Measurements from ENCODE around the gene CDS2.
"Not testable (repeated sequence)": the region's sequence is repeated elsewhere in the genome, so short reads cannot be mapped to it uniquely, and the experiment has no call there.

Gene CDS2

DNA sequence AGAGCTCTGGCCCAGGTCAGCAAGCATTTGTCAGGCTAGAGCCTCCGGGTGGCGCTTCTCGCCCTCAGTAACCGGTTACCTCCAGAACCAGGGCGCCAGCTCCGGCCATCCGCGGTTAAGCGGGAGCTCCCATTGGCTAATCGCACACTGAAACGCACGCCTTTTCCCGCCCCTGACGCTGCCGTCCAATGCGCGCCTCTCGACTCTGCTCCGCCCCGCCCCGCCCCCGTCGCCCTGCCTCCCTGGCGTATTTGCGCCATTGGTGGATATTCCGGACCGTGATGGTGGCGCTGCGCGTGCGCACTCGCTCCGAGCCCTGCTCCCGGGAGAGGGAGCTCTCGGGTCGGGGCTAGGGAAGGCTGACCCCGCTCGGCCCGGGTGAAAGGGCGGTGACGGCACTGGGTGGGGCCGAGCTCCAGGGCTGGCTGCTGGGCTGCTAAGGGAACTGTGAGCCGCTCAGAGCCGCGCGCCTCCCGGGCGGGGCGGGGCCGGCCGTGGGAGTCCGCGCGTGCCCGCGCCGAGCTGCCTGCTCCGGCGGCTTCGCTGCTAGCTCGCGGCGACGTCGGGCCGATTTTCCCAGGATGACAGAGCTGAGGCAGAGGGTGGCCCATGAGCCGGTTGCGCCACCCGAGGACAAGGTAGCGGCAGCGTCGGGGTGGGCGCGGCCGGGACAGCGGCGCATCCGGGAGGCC lies at the start of gene CDS2:
CDS2 (plus strand) TSS at position 497 of the 692 bp plus-strand sequence; CDS start at position 582, 85 bp downstream.
- DNase-seq = peak; percentile 99

DNA sequence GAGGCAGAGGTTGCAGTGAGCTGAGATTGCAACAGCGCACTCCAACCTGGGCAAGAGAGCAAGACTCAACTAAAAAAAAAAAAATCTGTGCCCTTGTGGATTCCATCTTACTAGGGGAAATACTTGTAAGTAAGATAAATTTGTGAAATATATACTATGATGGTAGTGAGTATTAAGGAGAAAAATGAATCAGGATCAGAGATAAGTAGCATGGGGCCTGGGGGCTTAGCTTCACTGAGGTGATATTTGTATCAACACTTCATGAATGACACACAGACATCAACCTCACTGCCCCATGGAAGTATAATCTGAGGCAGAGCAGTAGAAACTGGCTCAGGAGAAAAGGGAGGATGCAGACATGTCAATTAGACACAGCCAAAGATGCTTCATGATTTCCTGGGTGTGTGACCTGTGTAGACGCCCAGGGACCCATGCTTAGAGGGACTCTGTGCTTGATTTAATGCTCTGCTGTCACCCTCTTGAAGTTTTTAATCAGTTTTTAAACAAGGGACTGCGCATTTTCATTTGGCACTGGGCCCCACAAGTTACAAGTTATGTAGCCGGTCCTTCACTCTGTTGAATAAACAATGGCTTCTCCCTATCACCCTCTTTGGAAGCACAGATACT lies 48.9 kb upstream of the CDS2 start:
- DNase-seq = no peak

DNA sequence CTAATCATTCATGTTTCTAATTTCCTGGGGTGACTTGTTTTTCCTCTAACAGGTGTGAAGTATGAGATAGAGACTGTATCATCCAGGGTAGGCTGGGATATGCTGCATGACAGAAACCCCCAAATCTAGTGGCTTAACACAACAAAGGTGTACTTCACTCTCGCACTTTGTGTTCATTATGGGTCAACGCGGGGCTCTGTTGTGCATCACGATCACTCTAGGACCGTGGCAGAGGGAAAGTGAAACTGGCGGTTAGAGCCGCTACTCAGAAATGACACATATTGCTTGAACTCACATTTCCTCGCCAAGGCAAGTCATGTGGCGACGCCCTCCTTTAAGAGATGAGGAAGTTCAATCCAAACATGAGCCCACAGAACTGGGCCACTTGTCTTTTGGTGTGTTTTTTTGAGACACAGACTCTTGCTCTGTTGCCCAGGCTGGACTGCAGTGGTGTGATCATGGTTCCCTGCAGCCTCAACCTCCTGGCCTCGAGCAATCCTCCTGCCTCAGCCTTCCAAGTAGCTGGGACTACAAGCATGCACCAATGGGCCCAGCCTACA lies 48.3 kb upstream of the CDS2 start:
- no peak for DNase-seq

DNA sequence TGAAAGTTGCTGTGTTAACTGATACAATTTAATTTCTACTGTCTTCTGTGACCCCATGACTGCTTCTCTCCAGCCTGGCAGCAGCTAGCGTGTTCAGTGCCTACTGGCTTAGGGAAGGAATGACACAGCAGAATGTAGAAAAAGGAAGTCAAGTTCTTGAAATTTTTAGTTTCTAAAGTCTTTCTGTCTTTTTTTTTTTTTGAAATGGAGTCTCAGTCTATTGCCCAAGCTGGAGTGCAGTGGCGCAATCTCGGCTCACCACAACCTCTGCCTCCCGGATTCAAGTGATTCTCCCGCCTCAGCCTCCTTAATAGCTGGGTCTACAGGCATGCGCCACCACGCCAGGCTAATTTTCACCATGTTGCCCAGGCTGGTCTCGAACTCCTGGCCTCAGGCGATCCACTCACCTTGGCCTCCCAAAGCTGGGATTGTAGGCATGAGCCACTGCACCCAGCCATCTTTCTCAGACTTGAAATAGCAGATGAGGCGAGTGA lies 46.4 kb upstream of the CDS2 start:
- no peak for DNase-seq

DNA sequence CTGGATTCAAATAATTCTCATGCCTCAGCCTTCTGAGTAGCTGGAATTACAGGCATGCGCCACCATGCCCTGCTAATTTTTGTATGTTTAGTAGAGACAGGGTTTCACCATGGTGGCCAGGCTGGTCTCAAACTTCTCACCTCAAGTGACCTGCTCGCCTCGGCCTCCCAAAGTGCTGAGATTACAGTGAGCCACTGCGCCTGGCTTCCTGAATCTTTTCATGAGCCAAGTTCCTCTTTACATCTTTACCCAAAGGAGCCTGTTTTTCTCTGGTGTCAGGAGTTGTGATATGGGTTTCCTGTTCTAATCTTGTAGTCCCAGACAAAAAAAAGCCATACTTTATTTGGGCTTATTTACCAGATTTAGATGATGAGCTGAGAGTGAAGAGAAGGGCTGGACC lies 41.4 kb upstream of the CDS2 start:
- DNase-seq = no peak

DNA sequence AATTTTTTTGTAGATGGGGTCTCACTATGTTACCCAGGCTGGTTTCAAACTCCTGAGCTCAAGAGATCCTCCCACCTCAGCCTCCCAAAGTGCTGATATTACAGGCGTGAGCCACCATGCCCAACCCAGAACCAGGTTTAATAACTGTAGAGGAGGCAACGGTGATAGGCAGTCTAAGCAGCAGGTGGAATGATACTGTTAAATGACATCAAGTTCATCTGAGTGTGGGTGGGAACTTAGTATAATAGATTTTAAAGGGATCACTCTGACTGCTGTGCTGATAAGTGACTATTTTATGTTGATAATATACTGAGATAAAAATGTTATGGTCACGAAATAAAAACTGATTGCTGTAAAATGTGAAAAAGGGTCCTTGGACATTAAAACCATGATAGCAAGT lies 38.1 kb upstream of the CDS2 start:
- no peak for DNase-seq

DNA sequence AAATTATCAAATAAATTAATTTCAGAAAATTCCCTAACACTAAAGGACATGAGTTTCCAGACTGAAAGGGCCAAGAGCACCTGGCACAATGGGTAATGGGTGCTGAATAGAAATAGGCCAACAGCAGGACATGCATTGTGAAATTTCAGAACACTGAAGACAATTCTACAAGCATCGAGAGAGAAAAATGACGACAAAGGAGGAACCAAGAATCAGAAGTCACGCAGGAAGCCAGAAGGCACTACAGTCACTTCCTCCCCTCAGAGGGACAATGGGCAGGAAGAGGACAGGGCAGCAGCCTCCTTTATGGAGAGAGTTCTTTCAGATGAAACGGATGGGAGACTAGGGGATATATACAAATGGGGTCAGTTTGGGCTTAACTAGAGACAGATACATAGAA lies 36.6 kb upstream of the CDS2 start:
- no peak for DNase-seq

DNA sequence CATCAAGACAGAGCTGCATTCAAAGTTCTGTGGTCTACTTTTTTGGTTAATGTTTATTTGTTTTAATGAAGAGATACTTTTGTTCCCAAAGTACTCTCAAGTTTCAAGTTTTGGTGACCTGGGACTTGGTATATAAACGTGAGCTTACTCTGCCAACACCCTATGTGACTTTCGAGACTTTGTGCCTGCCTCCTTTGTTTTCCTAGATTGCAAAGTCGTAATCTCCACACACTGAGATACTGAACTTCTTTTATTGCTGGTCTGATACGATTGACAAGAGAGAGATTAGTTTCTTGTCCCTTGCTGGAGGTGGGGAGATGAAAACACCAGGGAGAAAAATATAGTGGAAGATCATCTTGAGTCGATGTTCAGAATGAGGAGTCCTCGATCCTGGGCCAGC lies 34.9 kb upstream of the CDS2 start:
- DNase-seq = no peak

DNA sequence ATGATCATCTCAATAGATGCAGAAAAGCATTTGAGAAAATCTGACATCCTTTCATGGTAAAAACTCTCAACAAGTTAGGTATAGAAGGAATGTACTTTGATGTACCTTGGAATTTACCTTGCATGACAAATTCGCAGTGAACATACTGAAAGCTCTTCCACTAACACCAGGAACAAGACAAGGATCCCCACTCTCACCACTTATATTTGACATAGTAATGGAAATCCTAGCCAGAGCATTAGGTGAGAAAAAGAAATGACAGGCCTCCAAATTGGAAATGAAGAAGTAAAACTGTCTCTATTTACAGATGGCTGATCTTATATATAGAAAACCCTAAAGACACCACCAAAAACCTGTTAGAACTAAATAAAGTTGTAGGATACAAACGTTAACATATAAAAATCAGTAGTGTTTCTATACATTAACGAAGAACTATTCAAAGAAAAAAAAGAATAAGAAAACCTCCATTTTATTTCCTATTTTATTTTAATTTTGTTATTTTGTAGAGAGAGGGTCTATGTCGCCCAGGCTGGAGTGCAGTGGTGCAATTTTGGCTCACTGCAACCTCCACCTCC lies 34.0 kb upstream of the CDS2 start:
- no peak for DNase-seq

DNA sequence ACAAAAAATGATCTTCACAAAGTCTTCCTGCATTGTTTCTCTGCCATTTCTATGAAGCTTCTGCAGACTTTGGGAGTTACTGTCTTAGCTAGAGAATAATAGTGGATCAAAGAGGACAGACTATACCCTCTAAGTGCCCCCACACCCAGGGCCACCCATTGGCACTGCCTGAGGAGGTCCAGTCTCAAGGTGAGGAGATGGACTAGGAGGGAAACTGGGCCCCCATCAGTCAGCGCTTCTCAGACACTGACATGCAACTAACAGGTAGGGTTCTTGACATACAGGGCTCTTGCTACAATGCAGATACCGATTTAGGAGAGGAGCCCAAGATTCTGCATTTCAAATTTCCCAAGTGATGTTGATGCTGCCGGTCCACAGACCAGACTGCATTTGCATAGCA lies 31.4 kb upstream of the CDS2 start:
- no peak for DNase-seq

DNA sequence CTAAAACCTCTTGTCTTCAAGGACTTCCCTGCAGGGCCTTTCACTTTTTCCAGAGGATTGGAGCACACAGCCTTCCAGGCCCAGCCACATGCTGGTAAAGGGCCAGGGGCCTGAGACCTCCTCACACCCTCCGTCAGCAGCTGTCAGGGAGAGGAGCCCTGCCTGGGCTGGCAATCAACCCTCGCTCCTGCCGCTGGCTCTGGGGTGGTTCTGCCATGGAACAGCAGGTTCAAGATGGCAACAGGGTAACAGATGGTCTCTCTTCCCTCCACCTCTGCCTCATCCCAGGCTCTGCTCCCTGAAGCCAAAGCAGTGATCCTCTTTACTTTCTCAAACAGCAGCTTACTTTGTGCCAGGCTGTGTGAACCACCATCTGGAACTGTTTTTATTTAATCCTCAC lies 30.9 kb upstream of the CDS2 start:
- peak; percentile 89 for DNase-seq

DNA sequence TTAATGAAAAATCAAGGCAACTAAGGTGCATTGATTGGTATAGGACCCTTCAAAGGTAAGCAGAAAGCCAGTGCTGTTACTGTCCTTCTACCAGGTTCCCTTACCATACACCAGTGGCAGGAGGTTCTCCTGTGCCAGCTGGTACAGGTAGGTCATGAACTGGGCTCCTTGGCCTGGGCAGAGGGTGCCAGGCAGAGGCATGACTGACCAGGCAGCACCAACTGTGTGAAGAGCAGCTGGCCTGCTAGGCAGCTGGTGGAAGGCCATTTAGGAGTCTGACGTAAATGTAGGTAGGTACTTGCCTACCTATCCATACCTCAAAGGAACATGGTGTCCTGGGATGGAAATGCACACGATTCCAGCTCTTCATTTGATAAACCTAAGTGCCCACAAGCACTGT lies 30.3 kb upstream of the CDS2 start:
- no peak for DNase-seq

DNA sequence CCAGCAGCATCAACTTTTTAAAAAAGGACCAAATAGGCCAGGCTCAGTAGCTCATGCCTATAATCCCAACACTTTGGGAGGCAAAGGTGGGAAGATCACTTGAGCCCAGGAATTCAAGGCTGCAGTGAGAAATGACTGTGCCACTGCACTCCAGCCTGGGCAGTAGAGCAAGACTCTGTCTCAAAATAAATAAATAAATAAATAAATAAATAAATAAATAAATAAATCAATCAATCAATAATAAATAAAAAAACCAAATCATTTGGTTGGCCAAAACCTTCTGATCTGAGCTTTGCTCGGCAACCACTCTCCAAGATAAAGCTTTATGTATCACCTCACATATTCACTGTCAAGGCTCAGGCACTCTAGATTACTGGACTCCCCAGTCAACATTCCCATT lies 27.8 kb upstream of the CDS2 start:
- not testable (repeated sequence) for DNase-seq

DNA sequence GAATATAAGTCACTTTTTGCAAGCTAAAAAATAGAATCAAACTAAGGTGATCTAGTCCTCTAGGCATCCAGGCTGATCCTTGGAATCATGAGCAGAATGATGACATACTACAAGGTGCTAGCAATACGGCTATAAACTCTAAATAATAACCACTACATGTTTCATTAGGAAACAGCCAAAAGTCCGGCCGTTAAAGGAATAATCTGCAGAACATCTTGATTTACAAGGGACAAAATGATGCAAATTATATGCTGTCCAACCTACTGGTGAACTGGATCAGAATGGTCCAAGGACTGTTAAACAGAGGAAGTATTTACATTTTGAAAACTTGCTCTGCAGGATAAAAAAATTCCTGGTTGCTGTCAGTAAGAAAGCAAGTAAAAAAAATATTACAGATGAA lies 26.9 kb upstream of the CDS2 start:
- not testable (repeated sequence) for DNase-seq

DNA sequence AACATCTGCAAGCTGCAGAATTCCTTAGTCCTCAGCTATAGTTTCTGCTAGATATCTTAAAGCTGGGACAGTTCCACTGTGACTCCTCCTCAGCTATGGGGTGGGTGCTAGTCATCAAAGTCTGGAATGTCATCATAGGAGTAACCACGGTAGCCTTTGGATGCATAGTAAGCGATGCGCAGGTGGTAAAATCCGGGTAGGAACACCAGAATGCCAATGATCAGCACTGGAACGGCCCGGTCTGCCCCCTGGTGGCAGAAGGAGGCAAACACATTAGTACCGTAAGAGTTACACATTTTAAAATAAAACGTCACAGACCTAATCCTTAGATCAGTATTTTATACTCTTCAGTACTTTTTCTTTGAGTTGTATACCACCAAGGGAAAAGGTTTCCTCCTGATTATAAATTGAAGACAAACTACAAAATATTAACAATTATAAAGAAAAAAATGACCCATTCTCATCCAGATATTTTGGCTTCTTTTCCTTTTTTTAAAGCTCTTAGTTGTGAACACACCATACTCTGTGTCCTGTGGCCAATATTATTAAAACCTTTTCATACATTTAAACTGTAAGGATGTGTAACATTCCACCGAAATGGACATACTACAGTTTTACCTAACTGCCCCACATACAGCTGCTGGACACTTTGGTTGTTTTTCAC lies 26.0 kb upstream of the CDS2 start:
- peak; percentile 32 for DNase-seq

DNA sequence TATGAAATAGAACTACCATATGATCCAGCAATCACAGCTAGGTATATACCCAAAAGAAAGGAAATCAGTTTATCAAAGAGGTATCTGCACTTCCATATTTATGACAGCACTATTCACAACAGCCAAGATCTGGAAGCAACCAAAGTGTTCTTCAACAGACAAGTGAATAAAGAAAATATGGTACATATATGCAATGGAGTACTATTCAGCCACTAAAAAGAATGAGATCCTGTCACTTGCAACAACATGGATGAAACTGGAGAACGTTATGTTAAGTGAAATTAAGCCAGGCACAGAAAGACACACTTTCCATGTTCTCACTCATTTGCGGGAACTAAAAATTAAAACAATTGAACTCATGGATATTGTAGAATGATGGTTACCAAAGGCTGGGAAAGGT lies 22.3 kb upstream of the CDS2 start:
- no peak for DNase-seq

DNA sequence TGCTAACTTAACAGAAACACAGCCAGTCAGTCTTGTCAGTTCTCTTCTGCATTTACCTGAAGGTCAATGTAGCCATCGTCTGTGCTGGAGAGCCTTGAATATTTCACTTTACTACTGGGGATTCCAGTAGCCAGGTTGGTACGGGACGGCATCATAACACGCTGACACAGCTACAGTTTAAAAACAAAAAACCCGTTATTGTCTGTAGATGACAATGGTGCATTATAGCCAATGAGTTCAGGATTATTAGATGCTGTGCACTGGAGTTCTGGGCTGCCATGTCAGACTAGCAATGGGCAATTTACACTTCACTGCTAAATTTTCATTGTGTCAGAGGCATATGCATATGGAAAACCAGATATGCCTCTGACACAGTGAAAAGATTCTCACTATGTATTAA lies 17.5 kb upstream of the CDS2 start:
- no peak for DNase-seq

DNA sequence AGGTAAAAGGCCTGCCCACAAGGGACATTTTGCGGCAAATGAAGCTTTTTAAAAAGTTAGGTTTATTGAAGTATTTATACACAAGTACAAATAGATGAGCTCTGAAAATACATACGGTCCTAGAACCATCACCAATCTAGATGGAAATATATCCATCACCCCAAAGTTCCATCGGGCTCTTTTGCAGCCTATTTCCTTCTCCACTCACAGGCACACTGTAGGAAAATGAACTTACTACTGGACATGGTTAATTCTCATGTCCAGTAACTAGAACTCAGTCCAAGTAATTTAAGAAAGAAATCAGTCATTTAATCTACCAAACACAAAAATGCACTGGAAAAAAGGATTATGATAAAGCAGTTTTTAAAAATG lies 13.2 kb upstream of the CDS2 start:
- DNase-seq = no peak

DNA sequence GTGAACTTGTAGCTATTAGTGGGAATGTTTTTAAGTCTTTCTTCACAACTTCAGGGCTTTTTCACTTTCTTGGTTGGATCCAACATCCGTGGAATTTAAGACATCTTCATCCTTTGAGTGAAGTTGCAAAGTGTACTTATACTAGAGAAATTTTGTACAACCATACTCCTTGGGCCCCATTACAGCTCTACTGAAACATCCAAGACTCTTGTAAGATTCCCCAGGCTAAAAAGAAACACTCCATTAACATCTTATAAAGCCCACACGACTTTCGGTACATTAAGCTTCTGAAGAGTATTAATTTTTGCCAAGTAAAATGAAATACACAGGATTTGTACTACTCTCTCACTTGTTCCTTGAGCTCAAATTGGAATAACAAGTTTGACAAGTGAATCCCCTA lies 12.4 kb upstream of the CDS2 start:
- DNase-seq = no peak

DNA sequence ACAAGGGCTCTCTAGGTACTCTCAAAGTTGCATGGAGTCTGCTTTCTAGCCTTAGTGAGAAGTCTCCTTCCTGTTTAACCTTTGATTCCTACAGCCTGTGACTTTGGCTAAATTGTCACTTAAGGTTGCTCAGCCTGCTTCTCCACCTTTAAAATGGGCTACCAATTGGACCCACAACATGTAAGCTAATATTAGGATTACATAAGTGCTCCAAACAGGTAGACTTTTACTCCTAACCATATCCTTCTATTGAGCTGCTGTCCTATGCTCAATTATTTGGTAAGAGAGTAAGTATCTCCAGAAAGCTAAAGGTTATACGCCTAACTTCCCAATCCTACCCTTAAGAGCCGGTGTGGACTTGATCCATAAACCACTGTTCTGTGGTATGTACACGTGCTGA lies 9.9 kb upstream of the CDS2 start:
- DNase-seq = no peak

DNA sequence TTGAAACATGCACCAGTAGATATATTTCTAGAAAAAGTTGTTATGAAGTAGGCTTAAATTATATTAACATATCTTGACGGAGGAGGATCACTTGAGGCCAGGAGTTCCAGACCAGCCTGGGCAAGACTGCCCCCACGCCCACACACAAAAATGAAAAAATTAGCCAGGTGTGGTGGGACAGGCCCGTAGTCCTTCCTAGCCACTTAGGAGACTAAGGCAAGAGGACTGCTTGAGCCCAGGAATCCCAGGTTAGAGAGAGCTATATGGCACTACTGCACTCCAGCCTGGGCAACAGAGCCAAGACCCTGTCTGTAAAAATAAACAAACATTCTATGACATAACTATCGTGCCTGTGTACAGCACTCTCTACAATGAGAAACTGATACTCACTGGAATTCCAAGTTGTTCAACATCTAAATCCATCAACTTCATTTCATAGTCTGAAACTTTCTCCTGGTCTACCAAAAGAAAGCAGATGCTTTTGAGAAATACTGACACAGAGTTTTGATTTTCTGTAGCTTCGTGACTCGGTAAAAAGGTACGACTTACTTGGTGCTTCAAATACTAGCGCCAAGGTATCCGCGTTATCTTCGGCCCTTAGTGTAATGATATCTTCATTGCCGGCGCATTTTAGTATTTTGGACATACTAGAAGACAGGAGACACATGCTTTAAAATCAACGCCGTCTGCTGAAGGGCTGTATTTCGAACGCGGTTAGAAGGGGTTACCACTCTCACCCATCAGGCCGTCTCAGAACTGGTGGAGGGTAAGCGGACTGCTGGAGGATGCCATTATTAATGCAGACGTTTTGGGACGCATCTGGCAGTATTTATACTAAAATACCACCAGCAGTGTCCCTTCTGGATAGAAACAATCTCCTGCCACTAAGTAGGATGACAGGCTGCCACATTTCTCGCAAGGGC lies 8.3 kb upstream of the CDS2 start:
- DNase-seq = no peak

DNA sequence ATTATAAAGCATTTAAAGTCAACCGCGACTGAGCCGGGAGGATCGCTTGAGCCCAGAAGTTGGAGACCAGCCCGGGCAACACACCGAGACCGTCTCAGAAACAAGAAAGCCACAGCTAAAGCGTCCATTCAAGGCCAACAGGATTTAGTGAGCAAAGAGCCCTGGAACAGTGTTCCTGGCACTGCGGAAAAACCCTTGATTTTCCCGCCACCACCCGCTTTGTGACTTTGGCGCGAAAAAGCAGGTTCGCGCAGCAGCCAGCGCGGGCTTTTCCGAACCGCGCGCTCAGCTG lies 7.7 kb upstream of the CDS2 start:
- no peak for DNase-seq
